H1 (cell line): ENCODE results near the gene RHOBTB3. TPM values are rescaled to one million over a fixed set of nuclear protein-coding genes. Genes with fewer than 3 reads are reported as not detected.

ENCODE experiments used
- CTCF ChIA-PET: fragments of 300-600 bp; sonication (Branson Sonifier 250); formaldehyde crosslinking; loops from one replicate; lab custom pipeline; 2021; ENCODE audit not compliant: partially characterized antibody; lab: Charles Lee
- POLR2A ChIA-PET: fragments of 300-600 bp; sonication (Branson Sonifier 250); formaldehyde crosslinking; loops from one replicate; lab custom pipeline; 2021; ENCODE audit warnings: inconsistent platforms; ENCODE audit not compliant: partially characterized antibody; lab: Charles Lee
- DNase-seq, 2 experiments: peaks; one replicate each; pipeline versions ENCODE4 v3.0.0 to v3.0.0-alpha.2; 2010 to 2022; ENCODE audit warnings: low spot score in 2 of 2, low read depth in 1 of 2, mixed read lengths in 1 of 2
- FAIRE-seq: peaks from 2 replicates; lab custom pipeline; 2011; peaks lifted over from hg19 to GRCh38; lab: Jason Lieb, UNC
- H2AFZ ChIP-seq: 2 replicates; pipeline ENCODE4 v1.8.1; 2012; ENCODE audit warnings: low read length, inconsistent platforms
- H2AK5ac ChIP-seq: 2 replicates; pipeline ENCODE4 v1.6.1; 2013; ENCODE audit warnings: low read depth, low read length
- H2BK120ac ChIP-seq: replicated peaks from 2 replicates; pipeline ENCODE3; 2013; ENCODE audit warnings: low read depth, low read length, inconsistent platforms
- H2BK12ac ChIP-seq: 2 replicates; pipeline ENCODE4 v1.6.1; 2013; ENCODE audit warnings: low read depth, low read length
- H2BK15ac ChIP-seq: 2 replicates; pipeline ENCODE4 v1.6.1; 2013; ENCODE audit warnings: low read length
- H2BK20ac ChIP-seq: 2 replicates; pipeline ENCODE4 v1.6.1; 2013; ENCODE audit warnings: low read length
- H2BK5ac ChIP-seq: 2 replicates; pipeline ENCODE4 v1.6.1; 2013; ENCODE audit warnings: low read depth, low read length
- H3K14ac ChIP-seq: 2 replicates; pipeline ENCODE4 v1.6.1; 2013; ENCODE audit warnings: inconsistent platforms; ENCODE audit not compliant: insufficient read length
- H3K18ac ChIP-seq: 2 replicates; pipeline ENCODE4 v1.6.1; 2013; ENCODE audit warnings: low read length; ENCODE audit errors: extremely low read depth
- H3K23ac ChIP-seq: 2 replicates; pipeline ENCODE4 v1.6.1; 2013; ENCODE audit warnings: inconsistent platforms; ENCODE audit not compliant: insufficient read length
- H3K23me2 ChIP-seq: 2 replicates; pipeline ENCODE4 v1.6.1; 2013; ENCODE audit warnings: low read depth, low read length
- H3K27ac ChIP-seq: 2 replicates; pipeline ENCODE4 v1.6.1; 2011; ENCODE audit warnings: low read depth, low read length, inconsistent platforms
- H3K27me3 ChIP-seq, 4 experiments: replicated peaks in 1 of 4; 1 replicate in 1 of 4; 2 replicates in 3 of 4; pipeline versions ENCODE4 v1.6.1 to v1.8.1; 2011 to 2013; ENCODE audit warnings: low read length in 3 of 4, mild to moderate bottlenecking in 3 of 4, inconsistent platforms in 2 of 4, mixed read lengths in 2 of 4, moderate library complexity in 1 of 4; ENCODE audit not compliant: control insufficient read depth in 3 of 4, insufficient read depth in 3 of 4; ENCODE audit errors: extremely low read depth in 1 of 4
- H3K36me3 ChIP-seq, 4 experiments: 2 replicates each; pipeline versions ENCODE4 v1.6.1 to v1.8.1; 2011 to 2013; ENCODE audit warnings: mild to moderate bottlenecking in 4 of 4, low read length in 3 of 4, moderate library complexity in 2 of 4, control low read depth in 1 of 4, inconsistent platforms in 1 of 4; ENCODE audit not compliant: insufficient read depth in 4 of 4, control insufficient read depth in 2 of 4
- H3K4ac ChIP-seq: replicated peaks from 2 replicates; pipeline ENCODE3; 2013; ENCODE audit warnings: low read length, low read depth, mixed read lengths, inconsistent platforms; ENCODE audit not compliant: insufficient read length
- H3K4me1 ChIP-seq, 4 experiments: replicated peaks in 1 of 4; 1 replicate in 1 of 4; 2 replicates in 3 of 4; pipeline versions ENCODE4 v1.6.1 to v1.8.1; 2011 to 2013; ENCODE audit warnings: low read length in 3 of 4, inconsistent platforms in 2 of 4, mixed read lengths in 1 of 4; ENCODE audit not compliant: insufficient read depth in 4 of 4, control insufficient read depth in 3 of 4
- H3K4me2 ChIP-seq, 2 experiments: 2 replicates each; pipeline versions ENCODE4 v1.6.1 to v1.8.1; 2011 to 2013; ENCODE audit warnings: low read depth in 2 of 2, low read length in 2 of 2, control low read depth in 1 of 2, inconsistent platforms in 1 of 2, mild to moderate bottlenecking in 1 of 2; ENCODE audit not compliant: insufficient read depth in 1 of 2
- H3K4me3 ChIP-seq, 4 experiments: fragments of 200-600, 300-600 bp in 1 of 4; sonication (generic), shearing (Covaris generic), sonication (Bioruptor Twin) in 1 of 4; 2 replicates each; pipeline versions ENCODE4 v1.5.1 to v1.8.1; 2011 to 2016; ENCODE audit warnings: low read length in 4 of 4, low read depth in 3 of 4, control low read depth in 2 of 4, inconsistent platforms in 2 of 4, mild to moderate bottlenecking in 2 of 4, mixed read lengths in 1 of 4, moderate library complexity in 1 of 4; ENCODE audit not compliant: insufficient read depth in 2 of 4; ENCODE audit errors: extremely low read depth in 1 of 4
- H3K56ac ChIP-seq: replicated peaks from 2 replicates; pipeline ENCODE3; 2013; ENCODE audit warnings: low read depth, mild to moderate bottlenecking, mixed read lengths, low read length, inconsistent platforms; ENCODE audit not compliant: insufficient read length
- H3K79me1 ChIP-seq: 2 replicates; pipeline ENCODE4 v1.6.1; 2013; ENCODE audit warnings: low read depth, low read length, control low read depth
- H3K79me2 ChIP-seq, 2 experiments: 2 replicates each; pipeline versions ENCODE4 v1.6.1 to v1.8.1; 2012 to 2013; ENCODE audit warnings: low read length in 2 of 2, mild to moderate bottlenecking in 2 of 2, inconsistent platforms in 1 of 2; ENCODE audit not compliant: insufficient read depth in 2 of 2, control insufficient read depth in 1 of 2
- H3K9ac ChIP-seq, 4 experiments: replicated peaks in 1 of 4; 1 replicate in 1 of 4; 2 replicates in 3 of 4; pipeline versions ENCODE4 v1.6.1 to v1.8.1; 2011 to 2013; ENCODE audit warnings: low read depth in 3 of 4, low read length in 3 of 4, control low read depth in 2 of 4, mild to moderate bottlenecking in 2 of 4, moderate library complexity in 2 of 4, inconsistent platforms in 1 of 4; ENCODE audit errors: extremely low read depth in 1 of 4
- H3K9me3 ChIP-seq, 2 experiments: 2 replicates each; pipeline versions ENCODE4 v1.6.1 to v1.8.1; 2012 to 2013; ENCODE audit warnings: mild to moderate bottlenecking in 2 of 2, moderate library complexity in 2 of 2, control low read depth in 1 of 2, inconsistent platforms in 1 of 2, low read depth in 1 of 2, low read length in 1 of 2, mixed read lengths in 1 of 2; ENCODE audit not compliant: insufficient read depth in 2 of 2
- H4K20me1 ChIP-seq, 2 experiments: replicated peaks in 1 of 2; 2 replicates each; pipeline versions ENCODE3 to v1.8.1; 2011 to 2013; ENCODE audit warnings: inconsistent platforms in 2 of 2, low read length in 2 of 2, mild to moderate bottlenecking in 1 of 2; ENCODE audit not compliant: insufficient read depth in 2 of 2, control insufficient read depth in 1 of 2
- H4K5ac ChIP-seq: 2 replicates; pipeline ENCODE4 v1.6.1; 2013; ENCODE audit warnings: low read length, low read depth, mixed read lengths, inconsistent platforms; ENCODE audit not compliant: insufficient read length
- H4K8ac ChIP-seq: 2 replicates; pipeline ENCODE4 v1.8.0; 2013; ENCODE audit warnings: mild to moderate bottlenecking, moderate library complexity, low read length, inconsistent platforms; ENCODE audit not compliant: insufficient read depth; ENCODE audit errors: extremely low read depth
- H4K91ac ChIP-seq: replicated peaks from 2 replicates; pipeline ENCODE3; 2013; ENCODE audit warnings: low read length, mixed read lengths, inconsistent platforms; ENCODE audit not compliant: insufficient read length
- ASH2L ChIP-seq: fragments of 200-600, 300-600 bp; sonication (generic); IDR thresholded peaks from one replicate; pipeline ENCODE4 v1.7.1; 2017; ENCODE audit warnings: low read length
- BACH1 ChIP-seq: IDR thresholded peaks from 2 replicates; pipeline ENCODE4 v1.6.1; 2012; ENCODE audit warnings: low read length, improper control_type of control experiment
- KDM1A ChIP-seq: fragments of 200-600, 300-600 bp; sonication (generic); IDR thresholded peaks from 2 replicates; pipeline ENCODE4 v1.7.1; 2016; ENCODE audit warnings: mild to moderate bottlenecking, low read length, borderline replicate concordance
- RBBP5 ChIP-seq: IDR thresholded peaks from 2 replicates; pipeline ENCODE4 v1.7.1; 2012; ENCODE audit warnings: low read depth, mild to moderate bottlenecking, inconsistent platforms, low read length, moderate library complexity, borderline replicate concordance
- ZNF274 ChIP-seq: IDR thresholded peaks from 2 replicates; pipeline ENCODE4 v1.7.0; 2012; ENCODE audit warnings: low read length, borderline replicate concordance; ENCODE audit errors: extremely low read depth
- WGBS, 2 experiments: shearing (Covaris generic) in 1 of 2; methylation state at CpG; one replicate each; pipeline versions ENCODE4 v1.1.6 to v1.1.7; 2013 to 2015; ENCODE audit warnings: low lambda C conversion rate in 2 of 2, mixed read lengths in 2 of 2, inconsistent platforms in 1 of 2, low coverage in 1 of 2, missing lambda C conversion rate in 1 of 2; ENCODE audit not compliant: insufficient replicate concordance in 2 of 2, insufficient coverage in 1 of 2, insufficient read length in 1 of 2; ENCODE audit errors: extremely low coverage in 1 of 2, missing lambda C conversion rate in 1 of 2; 5-methylcytosine and 5-hydroxymethylcytosine counted together
- polyA plus RNA-seq, 7 experiments: library from polyadenylated mRNA; depleted of rRNA in 3 of 7; stranded (reverse) in 5 of 7; unstranded in 2 of 7; fragments of >200 nt in 5 of 7; fragments of 200-250 nt in 2 of 7; gene quantifications; 1 replicate in 5 of 7; 2 replicates in 1 of 7; 4 replicates in 1 of 7; pipeline versions ENCODE4 v1.2.1 to v1.2.3, GENCODE V29; 2011 to 2013; ENCODE audit warnings: missing spikeins in 2 of 7, mixed read lengths in 2 of 7
- total RNA-seq: library from RNA; stranded (reverse); fragmentation: NEBNext Ultra II Directional; extraction: Animal tissue kit (Norgen Biotek cat#: 25700); gene quantifications from 2 replicates; pipeline ENCODE4 v1.2.1, GENCODE V29; 2021

The RHOBTB3 gene
- total and polyA plus RNA-seq, 2 of the 8 experiments (the other 6 are each of a cell fraction or from before 2014, with no cell fraction given), result 8.2 to 17.5 TPM

DNA sequence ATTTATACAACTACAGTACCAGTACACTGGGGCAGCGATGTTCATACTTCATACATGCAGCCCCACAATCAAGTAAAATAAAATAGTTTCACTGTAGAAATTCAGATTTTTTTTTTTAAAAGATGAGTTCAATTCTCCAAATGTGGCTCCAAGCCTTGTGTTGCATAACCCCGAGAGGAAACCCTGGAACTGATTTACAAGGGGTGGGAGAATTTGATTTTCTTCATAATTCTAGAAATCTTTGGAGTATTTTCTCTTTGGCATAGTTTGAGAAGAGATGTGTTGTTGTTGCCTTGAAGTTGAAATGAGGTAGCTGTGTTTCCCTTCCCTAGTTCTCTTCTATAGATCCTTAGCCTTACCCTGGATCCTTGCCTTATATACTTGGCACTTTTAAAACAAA, 3.1 kb downstream of the RHOBTB3 start:
- H3K36me3 ChIP-seq, result no peaks in the 10 kb centered on the region
- no peak overlapping the region for H3K9ac ChIP-seq
- no peak overlapping the region for H3K18ac ChIP-seq
- ChIA-PET CTCF (interaction anchor here (0.6 to 1.4 kb wide), 3 partner anchors 66 to 553 kb away, joined by 3 read pairs; no protein-coding TSS in a partner anchor), POLR2A (no interaction called here)
- TF ChIP-seq RBBP5 (no peak), ASH2L (no peak), BACH1 (no peak), KDM1A (no peak), ZNF274 (no peak)
- no peaks in the 10 kb centered on the region for H3K9me3 ChIP-seq
- peaks cover 1 to 40% (median 14%) of the 10 kb centered on the region in 4 experiments for H3K27me3 ChIP-seq
- H3K4me1 ChIP-seq, result 0 out of 7 replicates have a peak, but pooled peaks cover 0 to 2% (median 0%) of the 10 kb centered on the region in 4 experiments
- H3K27ac ChIP-seq, result no peak overlapping the region
- no peak overlapping the region for H2AK5ac ChIP-seq
- no peak overlapping the region for H2BK20ac ChIP-seq
- H3K23ac ChIP-seq, result no peak overlapping the region
- no peak overlapping the region for H4K5ac ChIP-seq
- no peak overlapping the region for H3K4me2 ChIP-seq
- no peak overlapping the region for H2BK5ac ChIP-seq
- no peak overlapping the region for H4K91ac ChIP-seq
- no peak overlapping the region for H4K8ac ChIP-seq
- no peak overlapping the region for H2AFZ ChIP-seq
- no peak overlapping the region for H3K56ac ChIP-seq
- FAIRE-seq, result no peak
- no peak overlapping the region for H3K4me3 ChIP-seq
- H4K20me1 ChIP-seq, result no peaks in the 10 kb centered on the region
- WGBS, 2 experiments, result 89% methylated on average over 2 of the region's 2 CpGs; no CpG with 5 or more reads in 1 of the 2 experiments
- H2BK15ac ChIP-seq, result no peak overlapping the region
- DNase-seq, result no peak
- H3K79me1 ChIP-seq, result no peaks in the 10 kb centered on the region
- no peak overlapping the region for H3K14ac ChIP-seq
- peaks cover 6% of the 10 kb centered on the region for H3K23me2 ChIP-seq
- no peak overlapping the region for H2BK12ac ChIP-seq
- no peak overlapping the region for H2BK120ac ChIP-seq
- no peak overlapping the region for H3K4ac ChIP-seq
- H3K79me2 ChIP-seq, result no peaks in the 10 kb centered on the region
